ENCODE results near the gene SUCLG2.

SUCLG2 gene, protein sequence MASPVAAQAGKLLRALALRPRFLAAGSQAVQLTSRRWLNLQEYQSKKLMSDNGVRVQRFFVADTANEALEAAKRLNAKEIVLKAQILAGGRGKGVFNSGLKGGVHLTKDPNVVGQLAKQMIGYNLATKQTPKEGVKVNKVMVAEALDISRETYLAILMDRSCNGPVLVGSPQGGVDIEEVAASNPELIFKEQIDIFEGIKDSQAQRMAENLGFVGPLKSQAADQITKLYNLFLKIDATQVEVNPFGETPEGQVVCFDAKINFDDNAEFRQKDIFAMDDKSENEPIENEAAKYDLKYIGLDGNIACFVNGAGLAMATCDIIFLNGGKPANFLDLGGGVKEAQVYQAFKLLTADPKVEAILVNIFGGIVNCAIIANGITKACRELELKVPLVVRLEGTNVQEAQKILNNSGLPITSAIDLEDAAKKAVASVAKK

DNA sequence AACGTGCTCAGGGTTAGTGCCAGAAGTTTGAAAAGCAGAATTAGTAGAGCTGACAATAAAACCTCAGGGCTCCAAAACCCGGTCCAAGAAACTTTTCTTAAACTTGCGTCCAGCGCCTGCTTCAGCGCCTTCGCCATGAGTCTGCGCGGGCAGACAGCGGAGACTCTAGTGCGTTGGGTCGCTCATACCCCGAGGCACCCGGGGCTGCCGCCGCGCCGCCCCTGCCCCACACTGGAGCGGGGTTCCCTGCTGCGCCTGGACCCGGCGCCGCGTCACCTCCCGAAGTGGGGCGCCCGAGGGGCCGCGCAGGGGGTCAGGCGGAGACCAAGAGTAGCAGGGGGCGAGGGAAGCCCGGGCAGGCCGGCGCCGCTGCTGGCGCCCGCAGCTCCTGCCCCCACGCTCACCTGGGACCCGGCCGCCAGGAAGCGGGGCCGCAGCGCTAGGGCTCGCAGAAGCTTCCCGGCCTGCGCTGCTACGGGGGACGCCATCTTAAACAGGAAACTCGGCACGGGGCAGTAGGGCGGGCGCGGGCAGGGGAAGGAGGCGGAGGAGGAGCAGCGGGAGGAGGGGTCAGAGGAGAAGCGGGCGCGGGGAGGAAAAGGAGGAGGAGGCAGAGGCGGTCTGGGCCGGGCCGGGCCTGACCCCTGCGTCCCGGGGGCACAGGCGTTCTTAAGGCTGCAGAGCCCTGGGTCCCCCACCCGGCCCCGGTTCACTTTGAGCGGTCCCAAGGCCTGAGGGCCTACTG lies at the start of gene SUCLG2:
SUCLG2 (minus strand) TSS at position 514 of the 745 bp plus-strand sequence; CDS start at position 488, 26 bp downstream.
- peak; percentile 61 for DNase-seq (ENCODE audit: low spot score)

DNA sequence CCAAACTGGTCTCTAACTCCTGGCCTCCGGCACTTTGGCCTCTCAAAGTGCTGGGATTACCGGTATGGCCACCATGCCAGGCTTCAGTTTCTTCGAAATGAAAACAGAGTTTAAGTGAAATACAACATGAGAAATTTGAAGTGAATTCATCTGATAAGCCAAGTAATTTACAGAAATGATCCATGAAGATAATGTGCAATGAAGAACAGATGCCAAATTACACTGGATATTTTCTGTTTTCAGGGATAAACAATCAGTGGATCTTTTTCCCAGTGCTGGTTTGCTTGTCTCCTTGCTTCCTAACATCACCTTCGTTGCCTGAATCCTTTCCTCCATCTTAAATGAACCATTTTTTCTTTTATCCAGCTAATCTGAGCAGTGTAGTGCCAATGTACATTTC lies 46.2 kb upstream of the SUCLG2 start:
- no peak for DNase-seq (ENCODE audit: low spot score)

DNA sequence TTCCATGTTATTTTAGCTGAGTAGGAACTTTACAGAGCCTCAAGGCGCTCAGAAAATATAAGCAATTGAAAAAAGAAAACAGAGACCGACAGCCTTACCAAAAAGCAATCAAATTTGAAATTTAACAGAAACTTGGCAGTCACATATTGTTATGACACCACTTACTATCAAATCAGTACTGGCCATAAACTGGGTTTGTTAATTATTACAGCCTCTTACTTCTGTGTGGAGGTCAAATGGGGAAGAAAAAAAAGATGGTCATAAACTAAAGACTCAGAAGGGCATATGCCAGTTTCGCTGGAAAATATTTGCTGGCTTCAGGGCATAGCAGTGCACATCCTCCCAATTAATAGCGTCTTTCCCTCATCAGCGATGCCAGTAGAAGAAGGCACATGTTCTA lies 45.5 kb upstream of the SUCLG2 start:
- DNase-seq (ENCODE audit: low spot score) = no peak

DNA sequence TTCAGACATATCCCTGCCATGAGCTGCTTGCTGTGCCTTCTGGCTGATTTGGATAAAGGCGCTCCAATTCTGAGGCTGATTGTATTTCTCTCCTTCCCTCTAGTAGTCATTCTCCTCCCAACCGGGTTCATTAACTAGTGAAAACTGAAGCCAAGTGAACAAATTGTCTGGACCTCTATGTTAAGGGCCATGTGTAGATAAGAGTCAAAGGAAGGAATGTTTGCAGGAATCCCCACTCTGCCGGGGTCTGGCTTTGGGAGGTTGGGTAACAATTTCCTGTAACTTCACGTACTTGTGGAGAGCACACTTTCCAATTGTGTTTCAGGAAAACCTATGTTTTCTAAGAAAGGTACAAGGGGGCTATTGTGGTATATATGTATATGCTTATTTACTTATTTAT lies 38.2 kb upstream of the SUCLG2 start:
- no peak for DNase-seq (ENCODE audit: low spot score)

DNA sequence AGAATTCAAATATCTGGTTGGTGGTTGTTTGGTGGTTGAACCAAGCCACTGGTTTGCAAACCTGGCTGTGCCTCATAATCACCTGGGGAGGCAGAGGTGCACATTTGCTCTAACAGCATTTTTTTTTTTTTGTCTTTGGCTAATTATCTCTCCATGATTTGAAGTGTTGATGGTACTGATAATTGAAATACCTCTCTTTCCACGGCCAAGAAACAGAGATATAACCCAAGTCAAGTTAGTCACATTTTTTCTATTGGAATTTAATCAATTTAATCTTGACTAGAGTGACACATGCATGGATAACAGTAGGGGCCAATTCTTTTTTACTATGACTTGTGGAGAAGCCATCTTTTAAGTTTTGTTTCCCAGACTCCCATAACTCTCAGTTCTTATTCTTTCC lies 37.5 kb upstream of the SUCLG2 start:
- no peak for DNase-seq (ENCODE audit: low spot score)

DNA sequence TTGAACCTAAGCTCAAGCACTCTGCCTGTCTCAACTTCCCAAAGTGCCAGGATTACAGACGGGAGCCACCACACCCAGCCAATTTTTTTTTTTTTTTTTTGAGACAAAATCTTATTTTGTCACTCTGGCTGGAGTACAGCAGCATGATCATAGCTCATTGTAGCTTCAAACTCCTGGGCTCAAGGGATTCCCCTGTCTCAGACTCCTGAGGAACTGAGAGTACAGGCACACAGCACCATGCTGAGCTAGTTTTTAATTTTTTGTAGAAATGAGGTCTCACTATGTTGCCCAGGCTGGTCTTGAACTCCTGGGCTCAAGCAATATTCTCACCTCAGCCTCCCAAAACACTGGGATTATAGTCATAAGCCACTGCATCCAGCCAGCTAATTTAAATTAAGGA lies 36.8 kb upstream of the SUCLG2 start:
- DNase-seq (ENCODE audit: low spot score) = no peak

DNA sequence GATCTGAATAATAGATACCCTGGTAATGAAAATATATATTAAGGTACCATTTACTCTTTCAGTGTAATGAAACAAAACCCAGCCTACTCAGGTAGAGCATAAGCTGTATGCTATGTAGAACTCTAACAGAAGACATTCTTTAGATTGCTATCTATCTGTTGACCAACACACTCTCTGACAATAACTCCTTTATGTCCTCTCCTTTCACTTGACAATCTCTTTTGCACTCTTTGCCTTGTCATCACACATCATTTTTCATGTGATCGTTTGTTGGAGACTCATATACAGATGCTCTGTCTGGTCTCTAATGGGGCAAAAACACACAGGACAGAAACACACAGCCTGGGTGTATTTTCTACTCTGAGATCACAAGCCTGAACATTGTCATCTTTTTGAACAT lies 35.4 kb upstream of the SUCLG2 start:
- DNase-seq (ENCODE audit: low spot score) = no peak

DNA sequence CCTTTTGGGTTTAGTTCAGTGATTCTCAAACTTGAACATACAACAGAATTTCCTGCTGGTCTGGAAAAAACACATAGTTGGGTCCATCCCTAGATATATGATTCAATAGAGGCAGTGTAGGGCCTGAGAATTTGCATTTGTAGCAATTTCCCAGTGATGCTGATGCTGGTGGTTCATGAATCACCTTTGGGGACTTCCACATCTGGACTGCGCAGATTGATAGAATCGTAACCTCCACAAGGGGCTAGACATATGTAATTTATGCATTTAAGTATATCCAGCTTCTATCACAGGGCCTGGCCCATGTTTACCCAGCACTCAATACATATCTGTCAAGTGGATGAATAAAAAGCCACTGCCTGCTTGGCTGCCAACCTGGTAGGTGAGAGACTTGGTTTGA lies 33.8 kb upstream of the SUCLG2 start:
- DNase-seq (ENCODE audit: low spot score) = no peak

DNA sequence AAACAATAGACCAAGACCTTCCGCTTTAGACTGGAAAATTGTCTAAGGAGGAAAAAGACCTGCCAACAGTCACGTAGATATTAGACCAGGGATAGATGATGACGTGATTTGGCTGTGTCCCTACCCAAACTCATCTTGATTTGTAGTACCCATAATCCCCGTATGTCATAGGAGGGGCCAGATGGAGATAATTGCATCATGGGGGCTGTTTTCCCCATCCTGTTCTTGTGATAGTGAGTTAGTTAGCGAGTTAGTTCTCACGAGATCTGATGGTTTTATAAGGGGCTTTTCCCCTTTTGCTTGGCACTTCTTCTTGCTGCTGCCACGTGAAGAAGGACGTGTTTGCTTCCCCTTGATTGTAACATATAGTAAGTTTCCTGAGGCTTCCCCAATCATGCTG lies 31.7 kb upstream of the SUCLG2 start:
- DNase-seq (ENCODE audit: low spot score) = no peak

DNA sequence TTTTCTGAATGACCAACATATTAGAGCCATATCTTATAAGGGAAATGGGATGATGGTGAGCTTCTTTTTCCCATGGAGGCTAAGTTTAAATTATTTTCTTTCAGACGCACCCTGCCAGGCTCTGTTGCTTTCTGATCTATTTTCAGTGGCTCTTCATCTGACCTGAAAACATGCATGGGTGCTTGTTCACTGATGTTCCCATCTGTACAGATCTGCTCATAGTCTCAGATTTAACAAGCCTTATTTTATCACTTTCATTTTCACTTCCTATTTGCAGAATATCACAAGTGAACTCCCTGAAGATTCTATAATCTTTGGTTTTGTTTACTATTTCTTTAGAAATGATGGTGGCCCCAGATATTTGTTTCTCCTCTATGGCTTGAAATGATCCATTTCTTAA lies 31.1 kb upstream of the SUCLG2 start:
- no peak for DNase-seq (ENCODE audit: low spot score)

DNA sequence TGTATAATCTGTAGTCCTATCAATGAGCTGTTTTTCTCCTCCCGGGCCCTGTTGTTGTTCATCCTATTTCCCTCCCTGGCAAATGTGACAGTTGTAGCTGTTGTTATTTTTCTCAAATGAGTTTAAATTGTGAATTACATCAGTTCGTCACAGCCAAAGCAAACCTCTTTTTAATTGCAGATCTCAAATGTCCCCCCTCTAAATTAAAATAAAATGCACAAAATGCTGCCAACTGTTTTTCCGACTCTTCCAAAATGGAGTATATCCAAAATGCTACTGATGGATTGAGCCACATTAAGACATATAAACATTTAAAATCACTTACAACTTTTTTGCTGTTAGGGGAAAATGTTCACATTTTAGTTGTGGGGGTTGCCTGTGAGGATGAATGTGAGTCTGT lies 29.8 kb upstream of the SUCLG2 start:
- DNase-seq (ENCODE audit: low spot score) = no peak

DNA sequence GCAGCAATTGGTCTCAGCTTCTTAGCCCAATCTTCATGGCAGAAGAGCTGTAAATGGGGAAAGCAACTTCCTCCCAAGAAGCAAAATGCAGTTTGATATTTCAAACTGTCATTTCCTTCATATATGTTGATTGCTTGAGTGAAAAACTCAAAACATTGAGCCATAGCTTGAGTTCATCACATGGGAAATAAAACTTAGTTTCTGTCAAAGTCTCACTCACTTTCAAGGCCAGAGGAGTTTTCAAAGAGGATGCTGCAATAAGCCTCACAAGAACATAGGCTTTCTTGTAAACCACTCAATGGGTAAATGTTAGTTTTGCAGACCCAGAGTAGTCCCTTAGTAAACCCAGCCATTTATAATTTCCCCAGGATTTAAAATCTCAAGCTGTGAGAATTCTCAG lies 29.1 kb upstream of the SUCLG2 start:
- DNase-seq (ENCODE audit: low spot score) = no peak

DNA sequence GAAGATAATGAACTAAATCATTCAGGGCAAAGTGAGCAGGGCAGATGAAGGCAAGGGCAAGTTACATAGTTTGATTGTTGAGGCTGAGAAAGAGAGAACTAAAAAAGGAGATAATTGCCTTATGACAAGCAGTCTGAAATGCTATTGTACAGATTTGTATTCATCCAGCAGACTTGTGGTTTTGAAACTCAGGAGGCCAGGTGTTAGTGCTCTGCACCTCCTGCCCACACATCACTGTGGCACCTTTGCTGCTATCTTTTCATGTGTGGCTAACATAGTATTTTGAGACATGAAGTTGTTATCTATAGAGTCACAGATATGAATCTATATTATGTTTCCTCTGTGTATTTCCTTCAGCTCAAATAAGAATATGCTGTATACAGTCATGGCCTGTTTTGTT lies 24.3 kb upstream of the SUCLG2 start:
- no peak for DNase-seq (ENCODE audit: low spot score)

DNA sequence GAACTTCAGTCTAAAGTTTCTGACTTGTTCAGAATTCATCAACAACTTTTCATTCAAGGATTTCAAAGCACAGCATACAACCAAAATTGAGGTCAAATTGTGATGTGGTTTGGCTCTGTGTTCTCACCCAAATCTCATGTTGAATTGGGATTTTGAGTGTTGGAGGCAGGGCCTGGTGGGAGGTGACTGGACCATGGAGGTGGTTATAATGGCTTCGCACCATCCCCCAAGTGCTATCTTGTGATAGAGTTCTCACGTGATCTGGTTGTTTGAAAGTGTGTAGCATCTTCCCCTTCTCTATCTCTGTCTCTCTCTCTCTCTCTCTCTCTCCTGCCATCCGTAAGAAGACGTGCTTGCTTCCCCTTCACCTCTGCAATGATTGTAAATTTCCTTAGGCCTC lies 19.6 kb upstream of the SUCLG2 start:
- DNase-seq (ENCODE audit: low spot score) = no peak

DNA sequence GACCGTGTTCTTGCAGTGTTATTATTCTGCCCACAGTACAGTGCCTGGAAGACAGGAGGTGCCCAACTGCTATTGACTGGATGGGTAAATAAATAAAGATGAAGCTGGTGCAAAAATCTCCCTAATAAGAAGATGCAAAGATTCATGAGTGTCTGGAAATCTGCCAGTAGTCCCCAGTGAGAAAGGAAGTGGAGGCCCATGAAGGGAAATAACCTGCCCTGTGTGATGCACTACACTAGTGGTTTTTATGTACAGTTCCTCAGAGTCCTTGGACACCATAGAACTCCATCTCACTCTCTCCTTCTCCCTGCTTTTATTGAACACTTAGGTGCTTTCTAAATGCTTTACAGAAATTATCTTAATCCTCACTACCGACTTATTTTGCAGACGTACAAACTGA lies 8.3 kb upstream of the SUCLG2 start:
- no peak for DNase-seq (ENCODE audit: low spot score)

DNA sequence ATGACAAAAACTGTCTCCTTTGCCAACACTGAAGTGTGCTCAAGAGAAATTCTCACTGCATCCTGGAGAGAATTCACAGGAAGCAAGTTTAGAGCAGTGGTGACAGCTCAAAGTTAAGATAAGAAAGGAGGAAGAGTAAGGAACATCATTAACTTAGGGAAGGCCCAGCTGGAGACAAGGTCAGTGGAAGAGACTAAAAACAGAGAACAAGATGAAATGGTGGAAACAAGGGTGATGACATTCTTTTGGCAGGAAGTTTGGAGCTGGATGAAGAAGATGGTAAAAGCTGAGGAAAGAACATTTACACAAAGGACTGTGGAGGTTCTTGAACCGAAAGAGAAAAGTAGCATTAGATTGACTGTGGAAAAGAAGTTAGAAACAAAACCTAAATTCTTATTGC lies 6.7 kb upstream of the SUCLG2 start:
- DNase-seq (ENCODE audit: low spot score) = no peak

DNA sequence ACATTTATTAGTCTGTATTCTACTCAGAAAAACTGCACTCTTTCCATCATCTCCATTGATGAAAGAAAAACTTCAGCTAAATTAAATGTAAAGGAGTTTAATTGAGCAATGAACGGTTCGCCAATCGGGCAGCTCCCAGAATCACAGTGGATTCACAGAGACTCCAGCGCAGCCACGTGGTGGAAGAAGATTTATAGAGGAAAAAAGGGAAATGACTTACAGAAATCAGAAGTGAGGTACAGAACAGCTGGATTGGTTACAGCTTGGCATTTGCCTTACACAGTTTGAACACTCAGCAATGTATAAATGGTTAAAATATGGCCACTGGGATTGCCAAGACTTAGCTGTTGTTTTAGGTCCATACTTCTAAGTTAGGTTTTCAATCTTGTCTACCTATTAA lies 2.8 kb upstream of the SUCLG2 start:
- no peak for DNase-seq (ENCODE audit: low spot score)

DNA sequence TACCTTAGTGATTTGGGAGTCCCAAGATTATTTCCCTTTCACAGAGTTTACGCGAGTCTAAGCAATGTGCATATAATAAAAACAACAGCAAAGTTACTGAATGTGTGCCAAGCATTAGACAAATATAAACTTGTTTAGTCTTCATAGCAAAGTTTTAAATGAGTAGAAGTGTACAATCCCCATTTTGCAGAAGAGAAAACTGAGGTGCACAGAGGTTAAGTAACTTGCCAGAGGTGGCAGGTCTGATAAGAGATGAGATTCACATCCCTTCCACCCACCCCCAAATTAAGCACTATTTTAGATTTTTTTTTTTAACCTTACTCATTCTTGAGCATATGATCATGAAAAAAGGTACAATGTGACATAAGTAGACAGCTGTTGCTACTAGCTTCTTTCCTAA lies 2.2 kb upstream of the SUCLG2 start:
- DNase-seq (ENCODE audit: low spot score) = no peak

DNA sequence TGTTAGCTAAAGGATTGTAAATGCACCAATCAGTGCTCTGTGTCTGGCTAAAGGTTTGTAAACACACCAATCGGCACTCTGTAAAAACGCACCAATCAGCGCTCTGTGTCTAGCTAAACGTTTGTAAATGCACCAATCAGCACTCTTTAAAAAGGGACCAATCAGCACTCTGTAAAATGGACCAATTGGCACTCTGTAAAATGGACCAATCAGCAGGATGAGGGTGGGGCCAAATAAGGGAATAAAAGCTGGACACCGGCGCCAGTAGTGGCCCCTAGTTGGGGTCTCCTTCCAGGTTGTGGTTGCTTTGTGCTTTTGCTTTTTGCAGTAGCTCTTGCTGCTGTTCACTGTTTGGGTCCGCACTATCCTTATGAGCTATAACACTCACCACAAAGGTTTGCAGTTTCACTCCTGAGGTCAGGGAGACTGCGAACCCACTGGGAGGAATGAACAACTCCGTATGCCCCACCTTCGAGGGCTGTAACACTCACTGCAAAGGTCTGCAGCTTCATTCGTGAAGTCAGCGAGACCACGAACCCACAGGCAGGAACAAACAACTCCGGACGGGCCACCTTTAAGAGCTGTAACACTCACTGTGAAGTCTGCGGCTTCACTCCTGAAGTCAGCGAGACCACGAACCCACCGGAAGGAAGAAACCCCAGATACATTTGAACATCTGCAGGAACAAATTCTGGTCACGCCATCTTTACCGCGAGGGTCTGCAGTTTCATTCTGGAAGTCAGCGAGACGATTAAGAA lies 1.1 kb upstream of the SUCLG2 start:
- no peak for DNase-seq (ENCODE audit: low spot score)

DNA sequence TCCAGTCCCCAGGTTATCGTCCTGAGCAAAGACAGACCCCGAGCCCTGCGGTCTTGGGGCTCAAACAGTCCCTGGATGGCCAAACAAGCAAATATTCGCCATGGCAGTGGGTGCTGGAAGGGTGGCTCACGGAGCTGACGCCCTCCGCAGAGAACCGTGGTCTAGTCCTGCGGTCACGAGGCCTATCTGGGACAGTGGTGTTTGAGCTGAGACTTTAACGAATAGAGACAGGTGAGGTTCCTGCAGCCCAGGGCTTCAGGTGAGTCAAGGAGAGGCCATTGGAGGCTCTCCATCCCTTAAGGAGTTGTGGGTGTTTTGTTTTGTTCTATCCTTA lies 399 bp upstream of the SUCLG2 start:
- DNase-seq (ENCODE audit: low spot score) = no peak

DNA sequence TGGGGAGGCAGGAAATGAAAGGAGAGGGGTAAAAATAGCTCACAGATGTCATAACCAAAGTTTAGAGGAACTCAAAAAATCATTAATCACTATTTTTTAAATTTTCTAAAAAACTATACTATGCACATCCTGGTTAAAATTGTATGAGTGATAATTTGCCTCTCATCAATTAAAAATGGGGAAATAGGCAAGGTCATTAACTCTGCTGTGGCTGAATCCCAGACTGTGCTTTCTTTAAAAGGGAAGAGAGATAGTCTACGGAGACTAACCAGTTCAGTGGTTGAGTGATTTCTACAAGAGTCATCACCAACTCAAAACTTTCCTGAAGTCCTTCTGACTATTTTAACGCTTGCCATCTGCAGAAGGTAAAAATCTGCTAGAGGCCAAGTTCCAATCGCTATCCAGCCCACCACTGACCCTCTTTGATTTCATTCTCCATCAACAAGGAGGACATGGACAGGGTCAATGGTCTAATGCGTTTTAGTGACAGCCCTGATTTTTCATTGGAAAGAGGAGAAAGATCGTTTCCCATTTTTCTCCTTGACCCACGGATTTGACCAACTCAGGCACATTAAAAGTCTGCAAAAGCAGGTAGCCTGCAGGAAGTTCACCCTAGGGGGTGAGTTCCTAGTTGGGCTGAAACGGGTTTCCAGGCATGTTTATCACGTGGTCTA lies 850 bp downstream of the SUCLG2 start:
- DNase-seq (ENCODE audit: low spot score) = peak; percentile 11

DNA sequence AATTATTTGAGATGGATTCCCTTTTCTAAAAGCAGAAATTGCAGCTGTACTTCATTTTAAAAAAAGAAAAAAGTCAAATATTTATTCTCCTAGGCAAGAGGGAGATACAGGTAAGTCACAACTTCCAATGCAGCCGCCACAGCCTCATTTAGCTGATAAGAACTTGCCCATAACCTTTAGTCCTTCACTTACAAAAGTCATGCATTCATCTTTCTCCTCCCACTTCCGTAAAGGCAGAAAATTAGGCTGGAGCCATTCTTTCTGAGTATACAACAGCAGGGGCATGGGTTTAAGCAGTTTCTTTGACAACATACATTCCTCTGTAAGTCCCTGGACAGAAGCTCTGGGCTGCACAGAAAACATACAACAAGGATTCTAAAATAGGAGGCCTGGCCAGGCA lies 4.3 kb downstream of the SUCLG2 start:
- DNase-seq (ENCODE audit: low spot score) = no peak

DNA sequence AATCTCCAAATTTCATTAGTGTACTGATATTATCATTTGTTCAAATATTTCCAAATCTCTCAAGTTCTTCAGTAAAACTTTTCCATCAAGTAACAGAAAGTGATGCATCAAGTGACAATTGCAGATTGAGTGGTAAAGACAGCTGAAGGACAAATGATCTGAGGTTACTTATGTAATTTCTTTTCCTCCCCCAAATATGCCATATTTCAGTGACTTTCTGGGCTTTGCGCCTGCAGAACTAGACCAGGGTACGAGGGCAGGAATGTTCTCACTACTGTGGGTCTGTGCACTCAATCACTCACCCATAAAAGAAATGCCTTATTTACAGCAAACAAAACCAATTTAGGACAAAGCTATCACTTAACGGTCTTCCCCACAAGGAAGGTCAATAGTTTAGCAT lies 4.7 kb downstream of the SUCLG2 start:
- no peak for DNase-seq (ENCODE audit: low spot score)

Data from hepatic stellate cell (primary cell).